ENCODE measurements around the gene STOML1.

STOML1 gene

GRCh38 chr15:73991726-73992593, at the start of gene STOML1:
Gene STOML1, minus strand, starts transcription at chr15:73992295. Its CDS starts 72 bp downstream, at chr15:73992223.
- peak; percentile 91 to 96 for DNase-seq (ENCODE audit: low read depth in 2 of 2)

- no peak for DNase-seq (ENCODE audit: low read depth in 2 of 2)
Observed at GRCh38 chr15:74041311-74041756, 49.2 kb upstream of the STOML1 start.

GRCh38 chr15:74040109-74040850, 48.2 kb upstream of the STOML1 start:
- DNase-seq (ENCODE audit: low read depth in 2 of 2) = no peak

GRCh38 chr15:74039656-74040010, 47.5 kb upstream of the STOML1 start:
- no peak for DNase-seq (ENCODE audit: low read depth in 2 of 2)

GRCh38 chr15:74038707-74039655, 46.9 kb upstream of the STOML1 start:
- DNase-seq (ENCODE audit: low read depth in 2 of 2) = no peak

GRCh38 chr15:74037171-74038117, 45.3 kb upstream of the STOML1 start:
- DNase-seq (ENCODE audit: low read depth in 2 of 2) = no peak

GRCh38 chr15:74036271-74037170, 44.4 kb upstream of the STOML1 start:
- no peak for DNase-seq (ENCODE audit: low read depth in 2 of 2)

- no peak for DNase-seq (ENCODE audit: low read depth in 2 of 2)
Observed at GRCh38 chr15:74035121-74036017, 43.3 kb upstream of the STOML1 start.

GRCh38 chr15:74034206-74034755, 42.2 kb upstream of the STOML1 start:
- no peak for DNase-seq (ENCODE audit: low read depth in 2 of 2)

GRCh38 chr15:74032606-74033561, 40.8 kb upstream of the STOML1 start:
- DNase-seq (ENCODE audit: low read depth in 2 of 2) = no peak

GRCh38 chr15:74032046-74032445, 40.0 kb upstream of the STOML1 start:
- no peak for DNase-seq (ENCODE audit: low read depth in 2 of 2)

- DNase-seq (ENCODE audit: low read depth in 2 of 2) = no peak
Observed at GRCh38 chr15:74028646-74029045, 36.6 kb upstream of the STOML1 start.

GRCh38 chr15:74027688-74028087, 35.6 kb upstream of the STOML1 start:
- no peak for DNase-seq (ENCODE audit: low read depth in 2 of 2)

- no peak for DNase-seq (ENCODE audit: low read depth in 2 of 2)
Observed at GRCh38 chr15:74025436-74025835, 33.3 kb upstream of the STOML1 start.

- no peak for DNase-seq (ENCODE audit: low read depth in 2 of 2)
Observed at GRCh38 chr15:74024687-74025086, 32.6 kb upstream of the STOML1 start.

- DNase-seq (ENCODE audit: low read depth in 2 of 2) = no peak
Observed at GRCh38 chr15:74022706-74023470, 30.8 kb upstream of the STOML1 start.

Data from stimulated activated CD8-positive, alpha-beta memory T cell treated with anti-CD3 and anti-CD28 coated beads, Interleukin-2, amount 100 ng/mL, for 48 hours (primary cell).